WTC11 (cell line): ENCODE results near the gene LBH. TPM values are rescaled to one million over a fixed set of nuclear protein-coding genes. Genes with fewer than 3 reads are reported as not detected.
A peak's percentile ranks its signal among the peaks of the same experiment; 100 is the strongest.

Experiments
- ATAC-seq: fragments of 200-7000 bp; cut with Tn5 transposase; 2 replicates; pipeline ENCODE4 v1.10.0; 2021; ENCODE audit warnings: mild to moderate bottlenecking, moderate library complexity
- CTCF ChIA-PET: fragments of 300-600 bp; sonication (Branson Sonifier 250); formaldehyde crosslinking; loops from one replicate; lab custom pipeline; 2021; ENCODE audit warnings: antibody characterized with exemption; lab: Charles Lee
- POLR2A ChIA-PET: fragments of 350-600 bp; sonication (Branson Sonifier 250); formaldehyde crosslinking; loops from one replicate; lab custom pipeline; 2021; ENCODE audit warnings: antibody characterized with exemption; lab: Charles Lee
- DNase-seq: peaks from one replicate; pipeline ENCODE4 v3.0.0; 2021; ENCODE audit warnings: low spot score
- H3K27ac Mint-ChIP-seq: 2 replicates; pipeline ENCODE4 v1.8.0; 2021; ENCODE audit warnings: mixed read lengths
- H3K27me3 Mint-ChIP-seq: 2 replicates; pipeline ENCODE4 v1.8.0; 2021; ENCODE audit warnings: low read depth, mild to moderate bottlenecking, moderate library complexity, mixed read lengths
- H3K36me3 Mint-ChIP-seq: 2 replicates; pipeline ENCODE4 v1.8.0; 2021; ENCODE audit warnings: mixed read lengths
- H3K4me1 Mint-ChIP-seq: 2 replicates; pipeline ENCODE4 v1.8.0; 2022; ENCODE audit warnings: mixed read lengths
- H3K4me3 Mint-ChIP-seq: 2 replicates; pipeline ENCODE4 v1.8.0; 2021; ENCODE audit warnings: mild to moderate bottlenecking, moderate library complexity, mixed read lengths
- H3K9me3 Mint-ChIP-seq: 2 replicates; pipeline ENCODE4 v1.8.0; 2021; ENCODE audit warnings: mixed read lengths
- AFF4 ChIP-seq: sonication (generic); formaldehyde crosslinking; IDR thresholded peaks from 2 replicates; pipeline ENCODE4 v1.8.1; 2023; ENCODE audit warnings: mild to moderate bottlenecking, missing genetic modification reagents, borderline replicate concordance
- CBFB ChIP-seq: sonication (generic); formaldehyde crosslinking; IDR thresholded peaks from 2 replicates; pipeline ENCODE4 v1.8.1; 2022; ENCODE audit warnings: mild to moderate bottlenecking, low read depth, missing genetic modification reagents
- CREM ChIP-seq: sonication (generic); formaldehyde crosslinking; IDR thresholded peaks from 2 replicates; pipeline ENCODE4 v1.8.1; 2022; ENCODE audit warnings: mild to moderate bottlenecking, missing genetic modification reagents, moderate library complexity
- E2F1 ChIP-seq: sonication (generic); formaldehyde crosslinking; IDR thresholded peaks from 2 replicates; pipeline ENCODE4 v1.8.0; 2022; ENCODE audit warnings: mild to moderate bottlenecking, missing genetic modification reagents
- FOXK1 ChIP-seq: sonication (generic); formaldehyde crosslinking; IDR thresholded peaks from 2 replicates; pipeline ENCODE4 v1.8.0; 2022; ENCODE audit warnings: mild to moderate bottlenecking, moderate library complexity, missing genetic modification reagents
- FOXP1 ChIP-seq: sonication (generic); formaldehyde crosslinking; IDR thresholded peaks from 2 replicates; pipeline ENCODE4 v1.8.0; 2022; ENCODE audit warnings: missing genetic modification reagents, mild to moderate bottlenecking, moderate library complexity, borderline replicate concordance
- FOXP4 ChIP-seq: sonication (generic); formaldehyde crosslinking; IDR thresholded peaks from 2 replicates; pipeline ENCODE4 v1.8.0; 2022; ENCODE audit warnings: mild to moderate bottlenecking, missing genetic modification reagents
- GABPB1 ChIP-seq: sonication (generic); formaldehyde crosslinking; IDR thresholded peaks from 2 replicates; pipeline ENCODE4 v1.8.1; 2023; ENCODE audit warnings: mild to moderate bottlenecking, missing genetic modification reagents
- IRF2 ChIP-seq: sonication (generic); formaldehyde crosslinking; IDR thresholded peaks from 2 replicates; pipeline ENCODE4 v1.8.0; 2022; ENCODE audit warnings: low read depth, missing genetic modification reagents, borderline replicate concordance
- KAT7 ChIP-seq: sonication (generic); formaldehyde crosslinking; IDR thresholded peaks from 2 replicates; pipeline ENCODE4 v1.8.1; 2023; ENCODE audit warnings: missing genetic modification reagents, mild to moderate bottlenecking, borderline replicate concordance
- NFATC4 ChIP-seq: fragments of 250-450 bp; sonication (Bioruptor Pico); IDR thresholded peaks from 2 replicates; pipeline ENCODE4 v1.9.0; 2021; ENCODE audit warnings: mild to moderate bottlenecking
- NR3C1 ChIP-seq: sonication (generic); formaldehyde crosslinking; conservative IDR thresholded peaks from 2 replicates; pipeline ENCODE4 v1.8.1; 2023; ENCODE audit warnings: low read depth, mild to moderate bottlenecking, missing genetic modification reagents
- RELA ChIP-seq: sonication (generic); formaldehyde crosslinking; IDR thresholded peaks from 2 replicates; pipeline ENCODE4 v1.8.1; 2022; ENCODE audit warnings: missing genetic modification reagents, mild to moderate bottlenecking, borderline replicate concordance
- SMAD4 ChIP-seq: sonication (generic); formaldehyde crosslinking; IDR thresholded peaks from 2 replicates; pipeline ENCODE4 v1.8.0; 2022; ENCODE audit warnings: mild to moderate bottlenecking, missing genetic modification reagents
- SOX15 ChIP-seq: fragments of 250-450 bp; sonication (Bioruptor Pico); IDR thresholded peaks from 2 replicates; pipeline ENCODE4 v1.9.0; 2021; ENCODE audit warnings: mild to moderate bottlenecking
- TEAD1 ChIP-seq: sonication (generic); formaldehyde crosslinking; IDR thresholded peaks from 2 replicates; pipeline ENCODE4 v1.8.0; 2022; ENCODE audit warnings: mild to moderate bottlenecking, missing genetic modification reagents
- USF1 ChIP-seq: sonication (generic); formaldehyde crosslinking; IDR thresholded peaks from 2 replicates; pipeline ENCODE4 v1.8.0; 2022; ENCODE audit warnings: mild to moderate bottlenecking, missing genetic modification reagents
- ZNF263 ChIP-seq: sonication (generic); formaldehyde crosslinking; IDR thresholded peaks from 2 replicates; pipeline ENCODE4 v1.8.1; 2022; ENCODE audit warnings: low read depth, mild to moderate bottlenecking, moderate library complexity, missing genetic modification reagents
- ZNF281 ChIP-seq: sonication (generic); formaldehyde crosslinking; IDR thresholded peaks from 2 replicates; pipeline ENCODE4 v1.8.0; 2023; ENCODE audit warnings: mild to moderate bottlenecking, missing genetic modification reagents
- ZNF423 ChIP-seq: fragments of 250-450 bp; sonication (Bioruptor Pico); IDR thresholded peaks from 2 replicates; pipeline ENCODE4 v2.1.2; 2022; ENCODE audit warnings: mild to moderate bottlenecking, moderate library complexity
- total RNA-seq: library from RNA; stranded (reverse); gene quantifications from 3 replicates; pipeline ENCODE4 v1.2.3, GENCODE V29; 2021

The LBH gene
- total RNA-seq, 1 experiment from 2014 or later = 47.3 TPM

- H3K4me3 Mint-ChIP-seq = no peak overlapping the region
- TF ChIP-seq ZNF263 (no peak; the same call in 1 of the 2 replicates), ZNF281 (CRISPR knock-in tag) (no peak), GABPB1 (CRISPR knock-in tag) (no peak), FOXP1 (CRISPR knock-in tag) (no peak), FOXK1 (CRISPR knock-in tag) (no peak), SMAD4 (CRISPR knock-in tag) (no peak), NR3C1 (CRISPR knock-in tag) (no peak), KAT7 (no peak), CBFB (no peak), USF1 (CRISPR knock-in tag) (no peak), SOX15 (CRISPR knock-in tag) (no peak), IRF2 (CRISPR knock-in tag) (no peak), FOXP4 (CRISPR knock-in tag) (no peak)
- TF ChIP-seq, all 79 proteins: peak for 0
- H3K36me3 Mint-ChIP-seq = 0 out of 2 replicates have a peak, but pooled peaks cover 2% of the 10 kb centered on the region
- ChIA-PET POLR2A (no interaction called here), CTCF (interaction anchor here (1.0 to 2.1 kb wide), 3 partner anchors 30 to 517 kb away, joined by 3 to 8 read pairs (median 4); no protein-coding TSS in a partner anchor)
- no peak for DNase-seq
- H3K9me3 Mint-ChIP-seq = peaks cover 5% of the 10 kb centered on the region
- ATAC-seq = no peak
- H3K4me1 Mint-ChIP-seq = peaks cover 16% of the 10 kb centered on the region
- no peak overlapping the region for H3K27ac Mint-ChIP-seq
- H3K27me3 Mint-ChIP-seq = no peaks in the 10 kb centered on the region
These were observed 36.9 kb upstream of the LBH start for GRCh38 chr2:30194421-30194820.

GRCh38 chr2:30195016-30195415, 36.3 kb upstream of the LBH start:
- 0 out of 2 replicates have a peak, but pooled peaks cover 2% of the 10 kb centered on the region for H3K36me3 Mint-ChIP-seq
- no peak for TF ChIP-seq CREM (CRISPR knock-in tag)
- TF ChIP-seq TEAD1 (CRISPR knock-in tag) = no peak
- DNase-seq (no peak), ATAC-seq (no peak)
- no peak overlapping the region for H3K4me3 Mint-ChIP-seq
- ChIA-PET POLR2A (no interaction called here), CTCF (interaction anchor here (1.2 kb wide), 1 partner anchor 47 kb away, joined by 3 read pairs; no protein-coding TSS in a partner anchor)
- peaks cover 16% of the 10 kb centered on the region for H3K4me1 Mint-ChIP-seq
- no peak overlapping the region for H3K27ac Mint-ChIP-seq
- H3K27me3 Mint-ChIP-seq = no peaks in the 10 kb centered on the region
- H3K9me3 Mint-ChIP-seq = no peaks in the 10 kb centered on the region; the same call in 1 of the 2 replicates

- H3K9me3 Mint-ChIP-seq = no peaks in the 10 kb centered on the region
- H3K27ac Mint-ChIP-seq = no peak overlapping the region
- H3K36me3 Mint-ChIP-seq = no peaks in the 10 kb centered on the region
- H3K4me3 Mint-ChIP-seq = no peak overlapping the region
- peaks cover 4% of the 10 kb centered on the region for H3K4me1 Mint-ChIP-seq
- peak; percentile 70; the same call in 1 of the 2 replicates for ATAC-seq
- DNase-seq = peak; percentile 28
- H3K27me3 Mint-ChIP-seq = no peaks in the 10 kb centered on the region
- ChIA-PET POLR2A (no interaction called here), CTCF (interaction anchor here (0.9 kb wide), 1 partner anchor 512 kb away, joined by 3 read pairs; no protein-coding TSS in a partner anchor)
- TF ChIP-seq NFATC4 (CRISPR knock-in tag) (no peak), RELA (CRISPR knock-in tag) (no peak), KAT7 (no peak), ZNF423 (CRISPR knock-in tag) (no peak), AFF4 (CRISPR knock-in tag) (no peak), E2F1 (CRISPR knock-in tag) (no peak)
- TF ChIP-seq, all 79 proteins: peak for 0
These were observed 33.7 kb upstream of the LBH start for GRCh38 chr2:30197570-30198192.
